AG09309 (cell line): Measurements from ENCODE around the gene NUAK2.

Experiments used
- DNase-seq: peaks from one replicate; pipeline ENCODE4 v3.0.0-alpha.2; 2010; ENCODE audit warnings: low read depth
- H3K4me3 ChIP-seq: 2 replicates; pipeline ENCODE4 v1.5.1; 2011; ENCODE audit warnings: mild to moderate bottlenecking, low read depth, low read length, moderate library complexity; ENCODE audit not compliant: control insufficient read depth
- CTCF ChIP-seq: IDR thresholded peaks from 2 replicates; pipeline ENCODE4 v1.5.1; 2011; ENCODE audit warnings: mild to moderate bottlenecking, low read depth, low read length, inconsistent platforms; ENCODE audit not compliant: insufficient read depth, control insufficient read depth; ENCODE audit errors: missing control alignments

NUAK2 gene

GRCh38 chr1:205346956-205347574, 25.5 kb upstream of the NUAK2 start:
- no peak for TF ChIP-seq CTCF
- no peak for DNase-seq
- no peak overlapping the region for H3K4me3 ChIP-seq

- DNase-seq, result no peak
- TF ChIP-seq CTCF, result no peak
- no peak overlapping the region for H3K4me3 ChIP-seq
Observed at GRCh38 chr1:205345761-205346160, 24.2 kb upstream of the NUAK2 start.

DNA sequence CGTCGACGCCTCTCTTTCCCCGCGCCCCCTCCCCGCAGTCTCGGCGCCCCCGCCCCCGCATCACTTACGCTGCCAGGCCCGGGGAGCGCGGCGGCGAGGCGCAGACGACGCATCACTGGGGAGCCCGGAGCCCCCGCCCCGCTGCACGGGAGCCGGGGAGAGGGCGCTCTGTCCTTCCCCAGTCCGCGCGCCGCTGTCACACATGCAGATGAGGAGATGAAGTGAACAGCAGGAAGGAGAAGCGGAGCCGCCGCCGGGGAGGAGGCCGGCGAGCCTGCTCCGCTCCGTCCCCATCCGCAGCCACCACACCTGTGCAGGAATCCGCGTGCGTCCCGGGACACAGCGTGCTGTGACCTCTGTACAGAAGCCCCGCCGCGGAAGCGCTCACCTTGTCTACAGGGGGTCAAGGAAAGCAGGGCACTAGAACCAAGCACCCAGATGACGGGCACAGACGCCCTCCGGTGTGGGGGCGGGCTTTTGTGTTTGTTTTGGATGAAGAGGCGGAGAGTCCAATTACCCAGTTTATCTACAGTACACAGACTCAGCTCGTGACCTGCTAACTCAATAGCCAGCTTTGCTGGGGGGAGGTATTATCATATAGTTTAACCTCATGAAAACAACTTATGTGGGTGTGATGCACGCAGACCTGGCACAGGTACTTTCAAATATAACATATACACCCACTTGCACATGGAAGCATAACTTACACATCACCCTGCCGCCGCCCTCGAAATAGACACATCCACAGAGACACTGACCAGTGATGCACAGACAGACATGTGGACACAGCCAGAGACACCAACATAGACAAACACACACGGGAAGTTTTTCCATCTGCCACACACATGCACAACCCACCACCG, 22.8 kb upstream of the NUAK2 start:
- H3K4me3 ChIP-seq, result peak overlapping the region; percentile 12
- DNase-seq, result no peak
- no peak for TF ChIP-seq CTCF

GRCh38 chr1:205343431-205344065, 22.0 kb upstream of the NUAK2 start:
- no peak overlapping the region; the same call in 1 of the 2 replicates for H3K4me3 ChIP-seq
- TF ChIP-seq CTCF, result no peak
- no peak for DNase-seq

DNA sequence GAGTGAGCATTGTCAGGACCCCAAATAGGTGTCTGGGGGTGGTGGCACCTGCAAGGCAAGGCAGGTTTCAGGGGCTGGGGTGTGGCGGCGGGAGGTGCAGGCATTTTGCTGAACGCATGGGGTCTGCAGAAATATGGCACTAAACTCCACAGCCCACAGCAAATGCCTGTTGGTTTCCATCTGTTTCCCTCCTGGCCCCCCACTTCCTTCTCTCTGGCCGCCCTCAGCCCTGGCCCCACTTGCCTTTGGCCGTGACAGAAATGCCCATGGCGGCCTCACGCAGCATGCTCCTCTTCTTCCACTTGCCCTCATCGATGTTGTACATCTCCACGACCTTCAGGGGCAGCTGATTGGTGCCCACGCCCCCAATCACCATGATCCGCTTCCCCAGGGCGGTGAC, 21.4 kb upstream of the NUAK2 start:
- TF ChIP-seq CTCF, result no peak
- DNase-seq, result no peak
- no peak overlapping the region for H3K4me3 ChIP-seq

- TF ChIP-seq CTCF, result no peak
- H3K4me3 ChIP-seq, result no peak overlapping the region
- DNase-seq, result no peak
Observed at GRCh38 chr1:205340676-205341075, 19.1 kb upstream of the NUAK2 start.
